Measurements from ENCODE around the gene NDUFA6.
"Not testable (repeated sequence)": the region's sequence is repeated elsewhere in the genome, so short reads cannot be mapped to it uniquely, and the experiment has no call there.

Gene NDUFA6

DNA sequence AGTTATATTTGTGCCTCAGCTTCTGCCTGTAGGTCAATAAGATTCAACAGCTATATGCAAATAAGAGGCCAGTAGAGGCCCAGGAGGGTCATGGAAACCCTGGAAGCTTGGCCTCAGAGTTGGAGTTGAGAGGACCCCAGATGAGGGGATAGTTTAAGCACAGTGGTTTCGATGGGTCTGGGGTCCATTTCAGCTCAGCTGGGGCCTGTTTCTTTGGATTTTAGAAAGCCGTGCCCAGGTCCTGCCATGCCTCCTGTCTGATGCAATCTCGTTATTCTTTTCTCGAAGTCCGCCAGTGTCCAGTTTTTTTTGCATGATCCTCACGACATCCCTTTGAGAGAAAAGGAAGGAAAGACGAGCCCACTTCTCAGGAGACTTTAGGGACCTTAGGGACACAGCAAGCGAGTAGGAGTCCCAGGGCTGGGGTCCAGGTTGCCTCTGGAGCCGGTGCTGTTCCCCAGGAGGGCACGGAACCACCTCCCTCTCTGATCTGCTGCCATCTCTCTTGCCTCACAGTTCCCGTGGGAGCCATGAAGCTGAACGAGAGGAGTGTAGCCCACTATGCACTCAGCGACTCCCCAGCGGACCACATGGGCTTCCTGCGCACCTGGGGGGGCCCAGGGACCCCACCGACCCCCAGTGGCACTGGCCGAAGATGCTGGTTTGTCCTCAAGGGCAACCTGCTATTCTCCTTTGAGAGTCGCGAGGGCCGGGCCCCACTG is 13.6 kb downstream of the NDUFA6 start:
- FAIRE-seq (no peak), DNase-seq (ENCODE audit: insufficient read length, low spot score) (no peak)
- TF ChIP-seq, protein P1, sequence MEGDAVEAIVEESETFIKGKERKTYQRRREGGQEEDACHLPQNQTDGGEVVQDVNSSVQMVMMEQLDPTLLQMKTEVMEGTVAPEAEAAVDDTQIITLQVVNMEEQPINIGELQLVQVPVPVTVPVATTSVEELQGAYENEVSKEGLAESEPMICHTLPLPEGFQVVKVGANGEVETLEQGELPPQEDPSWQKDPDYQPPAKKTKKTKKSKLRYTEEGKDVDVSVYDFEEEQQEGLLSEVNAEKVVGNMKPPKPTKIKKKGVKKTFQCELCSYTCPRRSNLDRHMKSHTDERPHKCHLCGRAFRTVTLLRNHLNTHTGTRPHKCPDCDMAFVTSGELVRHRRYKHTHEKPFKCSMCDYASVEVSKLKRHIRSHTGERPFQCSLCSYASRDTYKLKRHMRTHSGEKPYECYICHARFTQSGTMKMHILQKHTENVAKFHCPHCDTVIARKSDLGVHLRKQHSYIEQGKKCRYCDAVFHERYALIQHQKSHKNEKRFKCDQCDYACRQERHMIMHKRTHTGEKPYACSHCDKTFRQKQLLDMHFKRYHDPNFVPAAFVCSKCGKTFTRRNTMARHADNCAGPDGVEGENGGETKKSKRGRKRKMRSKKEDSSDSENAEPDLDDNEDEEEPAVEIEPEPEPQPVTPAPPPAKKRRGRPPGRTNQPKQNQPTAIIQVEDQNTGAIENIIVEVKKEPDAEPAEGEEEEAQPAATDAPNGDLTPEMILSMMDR (IDR thresholded peaks at IDR 0.05; ENCODE audit: insufficient read depth, missing control alignments): no peak

DNA sequence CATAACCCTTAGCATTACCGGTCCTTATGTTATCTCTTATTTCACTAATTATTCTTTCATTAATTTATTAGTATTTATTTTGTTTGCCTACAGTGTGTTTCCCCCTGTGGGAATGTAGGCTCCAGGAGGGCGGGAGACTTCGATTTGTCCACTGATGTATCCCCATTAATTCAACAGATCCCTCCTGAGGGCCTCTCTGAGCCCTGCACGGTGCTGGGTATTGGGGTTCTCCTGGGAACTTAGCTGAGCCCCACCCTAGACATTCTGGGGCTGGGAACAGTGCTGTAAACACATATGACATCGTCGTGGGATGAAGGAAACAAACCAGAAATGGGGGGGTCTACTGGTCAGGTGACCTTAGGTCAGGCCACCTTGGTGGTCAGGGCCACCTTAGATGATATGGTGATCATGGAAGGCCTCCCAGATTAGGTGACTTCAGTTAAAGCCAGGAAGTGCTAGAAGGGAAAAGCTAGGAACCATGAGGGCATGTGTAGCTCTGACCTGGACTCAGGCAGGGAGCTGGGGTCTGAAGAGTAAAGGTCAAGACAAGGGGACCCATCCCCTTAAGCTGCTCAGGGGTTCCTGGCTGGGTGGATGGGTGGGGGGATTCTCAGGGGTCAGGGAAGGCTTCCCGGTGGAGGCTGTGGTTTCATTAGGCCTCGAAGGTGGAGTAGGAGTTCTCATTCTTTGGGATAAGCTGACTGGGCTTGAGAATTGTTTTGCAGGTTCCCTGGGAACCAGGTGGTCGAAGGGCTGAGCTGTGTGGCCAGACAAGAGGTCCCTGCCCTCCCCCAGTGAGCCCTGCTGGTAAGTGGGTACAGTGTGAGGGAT is 15.5 kb downstream of the NDUFA6 start:
- TF ChIP-seq, protein P1 (IDR thresholded peaks at IDR 0.05; ENCODE audit: insufficient read depth, missing control alignments): no peak
- DNase-seq (ENCODE audit: insufficient read length, low spot score) (no peak), FAIRE-seq (no peak)

DNA sequence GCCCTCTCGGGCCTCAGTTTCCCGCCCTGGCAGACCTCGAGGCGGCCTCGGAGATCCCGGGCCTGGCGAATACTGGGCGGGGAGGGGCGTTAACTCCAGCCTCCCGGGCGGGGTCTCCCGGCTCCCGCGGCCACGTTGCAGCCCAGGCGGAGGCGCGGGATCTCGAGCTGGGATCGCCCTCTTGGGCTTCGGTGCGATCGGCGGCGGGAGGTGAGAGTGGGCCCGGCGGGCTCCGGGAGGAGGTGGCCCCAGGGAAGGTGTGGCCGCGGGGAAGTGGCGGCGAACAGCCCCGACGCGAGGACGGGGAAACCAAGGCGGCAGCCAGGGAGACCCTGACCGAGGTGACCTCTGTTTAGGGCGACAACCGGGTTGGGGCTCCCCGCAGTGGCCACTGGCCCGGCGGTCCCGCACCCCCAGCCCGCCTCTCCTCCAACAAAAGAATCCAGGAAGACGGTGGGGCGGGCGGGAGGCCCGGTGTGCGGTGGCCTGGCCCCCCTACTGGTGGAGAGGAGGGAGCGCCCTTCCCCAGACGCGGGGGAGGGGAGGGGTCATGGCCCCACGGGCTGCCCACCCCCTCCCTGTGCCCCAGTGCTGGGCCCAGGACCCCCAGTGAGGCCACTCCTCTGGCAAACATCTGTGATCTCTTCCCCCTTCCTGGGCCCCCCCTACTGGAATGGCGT is 16.3 kb downstream of the NDUFA6 start, which contains the start of gene PHETA2:
PHETA2 (plus strand) TSS at position 117 of the 680 bp plus-strand sequence. CDS start 3,046 bp downstream, outside the sequence.
- TF ChIP-seq, protein P1 (IDR thresholded peaks at IDR 0.05; ENCODE audit: insufficient read depth, missing control alignments): no peak
- no peak for DNase-seq (ENCODE audit: insufficient read length, low spot score)
- FAIRE-seq: no peak

DNA sequence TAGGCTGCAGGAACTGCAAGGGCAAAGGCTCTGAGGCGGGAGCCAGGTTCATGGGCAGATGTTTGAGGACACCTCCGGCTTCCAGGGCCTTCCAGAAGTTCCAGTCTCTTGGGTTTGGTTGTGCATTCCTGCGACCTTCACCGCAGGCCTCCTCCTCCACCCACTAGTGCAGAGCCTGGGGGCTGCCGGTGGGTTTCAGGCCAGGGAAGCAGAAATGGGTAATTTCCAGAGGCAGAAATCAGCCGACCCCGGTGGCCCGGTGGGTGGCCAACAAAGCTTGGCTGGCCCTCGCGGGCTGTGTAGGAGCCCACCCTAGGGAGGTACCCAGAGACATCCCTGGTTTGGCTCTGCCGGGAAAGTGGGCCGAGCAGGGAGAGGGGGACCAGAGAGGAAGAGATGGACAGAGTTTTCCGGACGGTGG is 16.9 kb downstream of the NDUFA6 start:
- DNase-seq (ENCODE audit: insufficient read length, low spot score) (no peak), FAIRE-seq (no peak)
- TF ChIP-seq, protein P1 (IDR thresholded peaks at IDR 0.05; ENCODE audit: insufficient read depth, missing control alignments): no peak

DNA sequence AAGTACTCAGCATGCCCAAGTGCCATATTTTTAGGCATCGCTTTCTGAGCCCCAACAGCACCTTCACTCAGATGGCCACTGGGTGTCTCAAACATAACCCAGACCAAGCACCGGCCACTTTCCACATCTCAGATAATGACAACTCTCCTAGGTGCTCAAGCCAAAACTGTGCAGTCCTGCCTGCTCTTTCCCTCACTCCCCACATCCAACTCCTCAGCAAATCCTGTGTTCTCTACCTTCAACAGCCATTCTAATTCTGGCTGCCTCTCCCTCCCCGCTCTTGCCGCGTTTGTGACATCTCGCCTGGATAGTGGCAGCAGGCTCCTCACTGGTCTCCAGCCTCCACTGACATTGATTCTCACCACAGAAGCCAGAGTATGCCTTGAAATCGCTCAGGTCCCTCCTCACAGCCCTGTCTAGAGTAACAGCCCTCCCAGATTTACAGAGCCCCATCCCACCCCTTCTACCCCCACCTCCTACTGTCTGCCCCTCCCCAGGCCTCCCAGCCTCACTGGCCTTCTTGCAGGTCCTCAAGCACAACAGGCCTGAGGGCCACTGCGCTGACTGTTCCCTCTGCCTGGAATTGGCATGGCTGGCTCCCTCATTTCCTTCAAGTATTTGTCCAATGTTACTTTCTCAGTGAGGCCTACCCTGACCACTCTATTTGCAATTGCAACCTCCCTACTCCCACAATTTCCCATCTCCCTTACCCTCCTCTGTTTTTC is 17.8 kb downstream of the NDUFA6 start:
- no peak for DNase-seq (ENCODE audit: insufficient read length, low spot score)
- no peak for FAIRE-seq
- TF ChIP-seq, protein P1 (IDR thresholded peaks at IDR 0.05; ENCODE audit: insufficient read depth, missing control alignments): no peak

DNA sequence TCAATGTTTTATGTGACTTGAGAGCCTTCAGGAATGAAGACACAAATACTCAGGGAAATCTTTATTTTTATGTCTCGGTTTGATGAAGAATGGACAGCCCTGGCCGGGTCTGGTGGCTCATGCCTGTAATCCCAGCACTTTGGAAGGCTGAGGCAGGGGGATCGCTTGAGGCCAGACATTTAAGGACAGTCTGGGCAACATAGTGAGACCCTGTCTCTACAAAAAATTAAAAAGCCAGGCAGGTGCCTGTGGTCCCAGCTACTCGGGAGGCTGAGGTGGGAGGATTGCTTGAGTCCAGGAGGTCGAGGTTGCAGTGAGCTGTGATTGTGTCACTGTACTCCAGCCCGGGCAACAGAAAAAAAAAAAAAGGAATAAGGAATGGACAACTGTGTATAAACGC is 19.1 kb downstream of the NDUFA6 start:
- not testable (repeated sequence) for DNase-seq (ENCODE audit: insufficient read length, low spot score); FAIRE-seq
